ENCODE data around the gene ARHGEF10L.

The ARHGEF10L gene

GRCh38 chr1:17546946-17547670 lies 7.6 kb downstream of the ARHGEF10L start:
- DNase-seq (ENCODE audit: low read depth) = no peak

- no peak for DNase-seq (ENCODE audit: low read depth)
Observed at GRCh38 chr1:17549384-17549783, 9.9 kb downstream of the ARHGEF10L start.

GRCh38 chr1:17550729-17551584 lies 11.5 kb downstream of the ARHGEF10L start:
- no peak for DNase-seq (ENCODE audit: low read depth)

GRCh38 chr1:17551755-17552234 lies 12.3 kb downstream of the ARHGEF10L start:
- DNase-seq (ENCODE audit: low read depth) = no peak

GRCh38 chr1:17553975-17554700 lies 14.6 kb downstream of the ARHGEF10L start:
- DNase-seq (ENCODE audit: low read depth) = no peak

- DNase-seq (ENCODE audit: low read depth) = no peak
Observed at GRCh38 chr1:17554954-17555353, 15.5 kb downstream of the ARHGEF10L start.

GRCh38 chr1:17557986-17558385 lies 18.5 kb downstream of the ARHGEF10L start:
- no peak for DNase-seq (ENCODE audit: low read depth)

GRCh38 chr1:17558541-17558940 lies 19.0 kb downstream of the ARHGEF10L start:
- DNase-seq (ENCODE audit: low read depth) = no peak

GRCh38 chr1:17558954-17559614 lies 19.6 kb downstream of the ARHGEF10L start:
- no peak for DNase-seq (ENCODE audit: low read depth)

GRCh38 chr1:17559615-17560419 lies 20.3 kb downstream of the ARHGEF10L start:
- DNase-seq (ENCODE audit: low read depth) = no peak

GRCh38 chr1:17561247-17561548 lies 21.7 kb downstream of the ARHGEF10L start:
- DNase-seq (ENCODE audit: low read depth) = no peak

- no peak for DNase-seq (ENCODE audit: low read depth)
Observed at GRCh38 chr1:17561561-17561985, 22.1 kb downstream of the ARHGEF10L start.

GRCh38 chr1:17562375-17562774 lies 22.9 kb downstream of the ARHGEF10L start:
- no peak for DNase-seq (ENCODE audit: low read depth)

GRCh38 chr1:17563494-17564281 lies 24.2 kb downstream of the ARHGEF10L start:
- DNase-seq (ENCODE audit: low read depth) = no peak

GRCh38 chr1:17564458-17565393 lies 25.2 kb downstream of the ARHGEF10L start:
- no peak for DNase-seq (ENCODE audit: low read depth)

GRCh38 chr1:17565461-17566252 lies 26.2 kb downstream of the ARHGEF10L start:
- DNase-seq (ENCODE audit: low read depth) = no peak

GRCh38 chr1:17566417-17566816 lies 26.9 kb downstream of the ARHGEF10L start:
- no peak for DNase-seq (ENCODE audit: low read depth)

GRCh38 chr1:17566892-17567291 lies 27.4 kb downstream of the ARHGEF10L start:
- DNase-seq (ENCODE audit: low read depth) = no peak

Measured in CMK (cell line).